Fibroblast of lung (primary cell): Measurements from ENCODE around the gene MS4A6E.

Experiments
- CTCF ChIP-seq, 2 donors: IDR thresholded peaks in 1 of 2; conservative IDR thresholded peaks in 1 of 2; 1 replicate in 1 of 2; 2 replicates in 1 of 2; pipeline ENCODE4 v1.5.1; 2011 to 2012; ENCODE audit warnings: low read length in 2 of 2, control low read depth in 1 of 2, inconsistent platforms in 1 of 2, low read depth in 1 of 2, mild to moderate bottlenecking in 1 of 2
- EZH2 ChIP-seq: IDR thresholded peaks from 2 replicates; pipeline ENCODE4 v1.5.1; 2012; ENCODE audit warnings: low read length, control low read depth, mild to moderate bottlenecking; ENCODE audit errors: missing control alignments

- TF ChIP-seq CTCF (conservative IDR thresholded peaks at IDR 0.05 in 1 of 2, IDR thresholded peaks at IDR 0.05 in 1 of 2; ENCODE audit: low read depth in 1 of 2, low read length in 2 of 2) (no peak), EZH2 (no peak)
Observed at GRCh38 chr11:60307507-60308195, 19.4 kb upstream of the MS4A6E start.
